Right lobe of liver (tissue), 6 donors: ENCODE results near the gene MAP7D1. TPM values are rescaled to one million over a fixed set of nuclear protein-coding genes. Genes with fewer than 3 reads are reported as not detected.

ENCODE experiments used
- ATAC-seq, 4 donors: fragments of 200-7000 bp; cut with Tn5 transposase; one replicate each; pipeline ENCODE4 v1.9.1; 2020; ENCODE audit warnings: mild to moderate bottlenecking in 4 of 4, moderate library complexity in 4 of 4
- DNase-seq, 3 donors: peaks; one replicate each; pipeline ENCODE4 v3.0.0-alpha.2; 2020
- H3K27ac ChIP-seq, 3 donors: fragments of 200-600 bp; one replicate each; pipeline ENCODE4 v1.8.0; 2022
- H3K27me3 ChIP-seq, 2 donors: fragments of 200-600 bp; one replicate each; pipeline ENCODE4 v1.8.0; 2022
- H3K36me3 ChIP-seq, 4 donors: fragments of 200-600 bp; sonication (generic) in 1 of 4; one replicate each; pipeline versions ENCODE4 v1.5.1 to v1.8.0; 2017 to 2022; ENCODE audit warnings: control low read depth in 1 of 4
- H3K4me1 ChIP-seq, 4 donors: fragments of 200-600 bp; sonication (generic) in 1 of 4; one replicate each; pipeline versions ENCODE4 v1.5.1 to v1.8.0; 2017 to 2022; ENCODE audit warnings: control low read depth in 1 of 4
- H3K4me3 ChIP-seq, 3 donors: fragments of 200-600 bp; one replicate each; pipeline ENCODE4 v1.8.0; 2022
- H3K9me3 ChIP-seq, 4 donors: fragments of 200-600 bp; sonication (generic) in 1 of 4; one replicate each; pipeline versions ENCODE4 v1.5.1 to v1.8.0; 2017 to 2022; ENCODE audit warnings: control low read depth in 1 of 4
- POLR2A ChIP-seq: fragments of 450-650 bp; IDR thresholded peaks from one replicate; pipeline ENCODE4 v1.6.1; 2017; ENCODE audit warnings: antibody characterized with exemption, mild to moderate bottlenecking
- WGBS: methylation state at CpG from one replicate; pipeline ENCODE4 v1.1.6; 2018; ENCODE audit warnings: low coverage, low lambda C conversion rate; ENCODE audit not compliant: insufficient coverage; ENCODE audit errors: missing lambda C conversion rate; 5-methylcytosine and 5-hydroxymethylcytosine counted together
- intact Hi-C, 2 donors: fragments of 100-400 bp; cut with DNase I; formaldehyde crosslinking; loops; one replicate each; pipeline versions ENCODE4 v1.11.2 to v1.14.1; 2022
- total RNA-seq, 6 experiments: library from RNA; depleted of rRNA in 2 of 6; stranded (reverse); fragments of >200 nt in 2 of 6; fragmentation: NEBNext Ultra II Directional in 3 of 6; extraction: Animal tissue kit (Norgen Biotek cat#: 25700) in 3 of 6; gene quantifications; one replicate each; pipeline versions ENCODE4 v1.1.0 to v1.2.4, GENCODE V29; 2016 to 2023
- TF ChIP-seq, protein P1 (sequence below), 4 donors: fragments of 200-600 bp in 3 of 4; fragments of 450-650 bp in 1 of 4; IDR thresholded peaks; one replicate each; pipeline versions ENCODE4 v1.5.1 to v1.8.0; 2016 to 2022; ENCODE audit warnings: antibody characterized with exemption in 4 of 4, mild to moderate bottlenecking in 2 of 4
- donor health status: DM: no; HTN: yes; CAD: no.
- donor health status: DM: no; HTN: no; CAD: no.
- donor health status: DM: no; HTN: no; CAD: no.
- donor health status: DM: no; HTN: yes; CAD: no.
- donor health status: DM: no; HTN: yes; CAD: no.

Gene MAP7D1
- total RNA-seq, 6 experiments from 2014 or later, result 10.2 to 28.2 (median 15.8) TPM

DNA sequence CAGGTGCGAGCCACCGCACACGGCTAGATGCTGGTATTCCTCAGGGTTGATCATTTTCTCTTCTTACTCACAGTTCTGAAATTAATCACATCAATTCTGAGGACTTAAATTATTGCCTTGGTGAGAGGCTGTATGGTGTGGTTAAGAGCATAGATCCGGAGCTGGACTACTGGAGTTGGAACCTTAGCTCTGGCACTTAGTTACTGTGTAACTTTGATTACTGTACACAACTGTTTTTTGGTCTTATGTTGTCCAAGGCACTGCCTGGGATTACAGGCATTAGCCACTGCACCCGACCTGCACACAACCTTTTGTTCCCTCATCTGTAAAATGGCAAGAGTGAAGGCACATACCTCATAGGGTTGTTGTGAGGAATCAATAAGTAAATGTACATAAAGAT is 42.7 kb downstream of the MAP7D1 start:
- H3K27me3 ChIP-seq, result no peaks in the 10 kb centered on the region
- no peaks in the 10 kb centered on the region for H3K36me3 ChIP-seq
- H3K27ac ChIP-seq, result no peak overlapping the region
- 69% methylated on average over 5 of the region's 5 CpGs for WGBS
- H3K4me3 ChIP-seq, result no peak overlapping the region
- intact Hi-C loops, result no loop called here
- H3K4me1 ChIP-seq, result peaks cover 0 to 8% (median 0%) of the 10 kb centered on the region in 4 donors
- no peaks in the 10 kb centered on the region for H3K9me3 ChIP-seq
- TF ChIP-seq POLR2A, result no peak
- TF ChIP-seq, protein P1, sequence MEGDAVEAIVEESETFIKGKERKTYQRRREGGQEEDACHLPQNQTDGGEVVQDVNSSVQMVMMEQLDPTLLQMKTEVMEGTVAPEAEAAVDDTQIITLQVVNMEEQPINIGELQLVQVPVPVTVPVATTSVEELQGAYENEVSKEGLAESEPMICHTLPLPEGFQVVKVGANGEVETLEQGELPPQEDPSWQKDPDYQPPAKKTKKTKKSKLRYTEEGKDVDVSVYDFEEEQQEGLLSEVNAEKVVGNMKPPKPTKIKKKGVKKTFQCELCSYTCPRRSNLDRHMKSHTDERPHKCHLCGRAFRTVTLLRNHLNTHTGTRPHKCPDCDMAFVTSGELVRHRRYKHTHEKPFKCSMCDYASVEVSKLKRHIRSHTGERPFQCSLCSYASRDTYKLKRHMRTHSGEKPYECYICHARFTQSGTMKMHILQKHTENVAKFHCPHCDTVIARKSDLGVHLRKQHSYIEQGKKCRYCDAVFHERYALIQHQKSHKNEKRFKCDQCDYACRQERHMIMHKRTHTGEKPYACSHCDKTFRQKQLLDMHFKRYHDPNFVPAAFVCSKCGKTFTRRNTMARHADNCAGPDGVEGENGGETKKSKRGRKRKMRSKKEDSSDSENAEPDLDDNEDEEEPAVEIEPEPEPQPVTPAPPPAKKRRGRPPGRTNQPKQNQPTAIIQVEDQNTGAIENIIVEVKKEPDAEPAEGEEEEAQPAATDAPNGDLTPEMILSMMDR (IDR thresholded peaks at IDR 0.05), result no peak
- DNase-seq (no peak), ATAC-seq (peak; percentile 24 to 60 (median 41))

DNA sequence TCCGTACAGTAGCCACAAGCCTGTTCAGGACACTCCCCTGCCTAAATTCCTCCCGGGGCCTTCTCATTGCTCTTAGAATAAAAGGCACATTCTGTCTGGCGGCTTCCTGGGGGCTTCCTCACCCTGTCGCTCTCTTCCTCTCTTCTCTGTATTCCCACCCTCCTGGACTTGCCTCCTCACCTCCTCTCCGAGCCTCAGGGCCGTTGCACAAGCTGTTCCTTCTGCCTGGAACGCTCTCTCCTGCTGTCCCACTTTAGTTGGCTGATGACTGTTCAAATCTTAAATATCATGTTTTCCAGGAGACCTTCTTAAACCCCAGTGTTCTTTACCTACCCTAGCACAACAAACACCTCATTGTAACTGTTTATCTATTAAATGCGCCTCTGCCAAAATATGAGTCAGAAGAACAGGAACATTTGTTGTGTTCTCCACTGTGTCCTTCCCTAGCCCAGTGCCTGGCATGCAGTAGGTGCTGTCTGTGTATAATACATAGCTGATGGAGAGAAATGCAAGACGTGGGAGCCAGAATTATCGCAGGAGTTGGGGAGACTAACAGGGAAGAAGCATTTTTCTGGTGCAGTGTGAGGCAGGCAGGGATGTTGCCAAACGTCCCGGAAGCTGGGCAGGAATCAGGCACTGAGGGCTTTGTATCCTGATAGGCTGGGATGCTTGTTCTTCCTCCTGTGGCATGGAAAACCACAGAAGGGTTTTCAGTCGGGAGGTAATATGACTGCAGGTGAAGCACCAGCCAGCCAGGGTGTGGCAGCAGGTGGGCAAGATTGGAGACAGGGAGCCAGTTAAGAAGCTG is 44.2 kb downstream of the MAP7D1 start:
- Histone ChIP-seq H3K4me3 (no peak overlapping the region), H3K27me3 (no peaks in the 10 kb centered on the region), H3K27ac (no peak overlapping the region), H3K9me3 (no peaks in the 10 kb centered on the region), H3K36me3 (no peaks in the 10 kb centered on the region), H3K4me1 (peaks cover 0 to 10% (median 0%) of the 10 kb centered on the region in 4 donors)
- WGBS, result 48% methylated on average over 12 of the region's 13 CpGs
- TF ChIP-seq, protein P1 (IDR thresholded peaks at IDR 0.05), result no peak
- TF ChIP-seq POLR2A, result no peak
- ATAC-seq (peak in 3 of 4 donors; percentile 52 to 82 (median 69)), DNase-seq (no peak)
- intact Hi-C loops, result no loop called here

DNA sequence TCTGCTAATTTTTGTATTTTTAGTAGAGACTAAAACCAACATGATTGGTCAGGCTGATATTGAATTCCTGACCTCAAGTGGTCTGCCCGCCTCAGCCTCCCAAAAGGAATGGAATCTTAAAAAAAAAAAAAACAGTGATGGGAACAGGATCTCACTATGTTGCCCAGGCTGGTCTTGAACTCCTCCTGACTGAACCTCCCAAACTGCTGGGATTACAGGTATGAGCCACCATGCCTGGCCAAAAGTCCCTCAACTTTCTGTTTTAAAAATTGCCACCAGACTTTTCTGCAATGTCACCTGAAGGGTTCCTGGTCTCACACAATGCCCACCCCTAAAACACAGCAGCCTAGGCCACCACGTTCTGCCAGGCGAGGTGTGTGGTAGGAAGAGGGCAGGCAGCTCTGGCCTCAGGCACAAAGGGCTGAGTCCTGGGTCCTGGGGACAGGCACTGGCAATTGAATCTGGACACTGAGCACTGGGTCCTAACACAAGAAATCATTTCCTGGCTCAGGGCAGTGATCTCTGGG is 47.1 kb downstream of the MAP7D1 start:
- no peak for DNase-seq
- 100% methylated on average over 1 of the region's 3 CpGs for WGBS

DNA sequence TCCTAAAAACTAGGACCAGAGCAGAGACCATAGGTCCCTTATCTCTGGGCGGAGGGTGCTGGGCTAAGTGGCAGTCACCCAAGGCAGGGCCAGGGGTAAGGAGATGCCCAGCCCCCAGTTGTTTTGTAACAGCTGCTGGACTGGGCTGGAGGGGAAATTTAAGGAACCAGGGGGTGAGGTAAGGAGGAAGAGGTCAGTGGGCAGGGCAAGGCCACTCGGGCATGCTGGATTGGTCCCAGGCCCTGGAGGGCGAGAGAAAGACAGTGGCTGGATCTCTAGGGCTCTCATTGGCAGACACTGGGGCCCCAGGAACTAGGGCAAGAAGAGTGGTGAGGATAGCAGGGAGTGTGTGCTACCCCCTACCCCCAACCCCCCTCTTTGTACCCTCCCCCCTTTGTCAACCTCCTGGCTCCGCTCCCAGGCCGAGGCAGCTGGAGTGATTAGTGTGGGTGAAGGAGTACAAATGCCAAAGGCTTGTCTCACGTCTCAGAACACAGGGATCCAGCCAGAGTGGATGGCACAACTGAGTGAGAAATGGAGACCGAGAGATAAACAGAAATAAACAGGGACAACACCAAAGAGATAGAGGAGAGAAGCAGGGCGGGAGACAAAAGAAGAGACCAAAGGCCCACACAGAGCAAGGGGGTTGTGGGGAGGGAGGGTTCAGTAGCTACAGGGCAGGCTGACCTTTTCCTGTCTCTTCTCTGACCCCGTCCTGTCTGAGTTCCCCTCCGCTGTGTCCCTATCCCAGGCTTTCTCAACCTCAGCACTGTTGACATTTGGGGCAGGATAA is 47.8 kb downstream of the MAP7D1 start:
- Histone ChIP-seq H3K27me3 (no peaks in the 10 kb centered on the region), H3K27ac (peak overlapping the region in 2 of 3 donors; percentile 28 to 49), H3K36me3 (no peaks in the 10 kb centered on the region), H3K4me3 (no peak overlapping the region), H3K4me1 (peaks cover 0 to 18% (median 3%) of the 10 kb centered on the region in 4 donors), H3K9me3 (no peaks in the 10 kb centered on the region)
- DNase-seq (peak; percentile 49 to 75 (median 64)), ATAC-seq (peak; percentile 44 to 80 (median 60))
- intact Hi-C loops, result no loop called here
- no peak for TF ChIP-seq POLR2A
- TF ChIP-seq, protein P1 (IDR thresholded peaks at IDR 0.05), result no peak
- WGBS, result 23% methylated on average over 4 of the region's 10 CpGs

More for the DNA sequence above, 47.1 kb downstream of the MAP7D1 start:
- Histone ChIP-seq H3K4me1 (peaks cover 0 to 18% (median 3%) of the 10 kb centered on the region in 4 donors), H3K27ac (peak overlapping the region in 2 of 3 donors; percentile 28 to 49), H3K9me3 (no peaks in the 10 kb centered on the region), H3K36me3 (no peaks in the 10 kb centered on the region), H3K27me3 (no peaks in the 10 kb centered on the region), H3K4me3 (no peak overlapping the region)
- no peak for ATAC-seq
- TF ChIP-seq POLR2A, result no peak
- TF ChIP-seq, protein P1 (IDR thresholded peaks at IDR 0.05), result no peak
- intact Hi-C loops, result no loop called here
